ENCODE measurements around the gene AUP1.

Gene AUP1

GRCh38 chr2:74491648-74492544 is 37.6 kb downstream of the AUP1 start:
- no peak for TF ChIP-seq CTCF (IDR thresholded peaks at IDR 0.05; ENCODE audit: low read depth, low read length)

GRCh38 chr2:74489906-74490305 is 39.6 kb downstream of the AUP1 start:
- H3K4me3 ChIP-seq (ENCODE audit: low read depth, low read length) = no peak overlapping the region
- TF ChIP-seq CTCF (IDR thresholded peaks at IDR 0.05; ENCODE audit: low read depth, low read length) = no peak

More at GRCh38 chr2:74491648-74492544, 37.6 kb downstream of the AUP1 start:
- no peak overlapping the region for H3K4me3 ChIP-seq (ENCODE audit: low read depth, low read length)

DNA sequence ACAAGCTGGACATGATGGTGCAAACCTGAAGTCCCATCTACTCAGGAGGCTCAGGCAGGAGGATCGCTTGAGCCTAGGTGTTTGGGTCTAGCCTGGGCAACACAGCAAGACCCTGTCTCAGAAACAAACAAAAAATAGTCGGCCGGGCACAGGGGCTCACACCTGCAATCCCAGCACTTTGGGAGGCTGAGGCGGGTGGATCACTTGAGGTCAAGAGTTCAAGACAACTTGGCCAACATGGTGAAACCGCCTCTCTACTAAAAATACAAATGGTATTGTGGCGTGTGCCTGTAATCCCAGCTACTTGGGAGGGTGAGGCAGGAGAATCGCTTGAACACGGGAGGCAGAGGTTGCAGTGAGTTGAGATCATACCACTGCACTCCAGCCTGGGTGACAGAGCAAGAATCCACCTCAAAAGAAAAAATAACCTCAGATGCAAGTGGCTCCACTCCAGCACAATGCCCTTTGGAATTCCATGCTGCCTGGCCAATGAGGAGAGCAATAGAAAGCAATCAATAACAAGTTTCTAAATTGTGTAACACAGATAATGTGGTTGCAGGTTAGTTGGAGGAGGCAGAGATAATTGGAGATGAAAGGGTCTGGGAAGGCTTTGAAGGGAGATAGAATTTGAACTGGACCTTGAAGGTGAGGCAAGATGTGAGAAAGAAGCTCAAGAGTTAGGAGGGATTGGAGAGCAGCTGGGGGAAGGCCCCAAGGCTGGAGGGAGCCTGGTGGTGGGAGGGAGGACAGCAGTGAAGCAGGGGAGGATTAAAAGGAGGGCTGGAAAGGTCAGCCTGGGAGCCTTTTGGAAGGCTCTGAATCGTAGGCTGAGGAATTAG is 40.6 kb downstream of the AUP1 start:
- no peak overlapping the region for H3K4me3 ChIP-seq (ENCODE audit: low read depth, low read length)
- TF ChIP-seq CTCF (IDR thresholded peaks at IDR 0.05; ENCODE audit: low read depth, low read length) = no peak

DNA sequence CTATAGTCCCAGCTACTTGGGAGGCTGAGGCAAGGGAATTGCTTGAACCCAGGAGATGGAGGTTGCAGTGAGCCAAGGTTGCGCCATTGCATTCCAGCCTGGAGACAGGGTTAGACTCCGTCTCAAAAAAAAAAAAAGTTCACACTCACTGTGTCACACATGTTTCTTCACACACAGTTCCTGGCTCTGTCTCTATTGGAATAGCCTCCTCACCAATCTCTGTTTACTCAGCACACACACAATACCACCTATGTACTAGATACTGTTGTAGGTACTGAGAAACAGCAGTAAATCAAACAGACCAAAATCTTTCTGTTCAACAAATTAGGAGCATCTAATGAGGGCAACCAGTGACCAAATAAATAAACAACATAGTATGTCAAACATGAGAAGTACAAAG is 43.4 kb downstream of the AUP1 start:
- no peak for TF ChIP-seq CTCF (IDR thresholded peaks at IDR 0.05; ENCODE audit: low read depth, low read length)
- no peak overlapping the region for H3K4me3 ChIP-seq (ENCODE audit: low read depth, low read length)

- H3K4me3 ChIP-seq (ENCODE audit: low read depth, low read length) = peak overlapping the region; percentile 93
Measured at GRCh38 chr2:74483675-74484164, 45.8 kb downstream of the AUP1 start.

GRCh38 chr2:74482801-74483674 is 46.5 kb downstream of the AUP1 start, which contains the start of the genes CCDC142 and TTC31:
CCDC142 (minus strand) TSS chr2:74482998; CDS start chr2:74482837, 161 bp downstream.
TTC31 (plus strand) TSS chr2:74483081; CDS start chr2:74483096, 15 bp downstream.
- peak; percentile 88 for TF ChIP-seq CTCF (IDR thresholded peaks at IDR 0.05; ENCODE audit: low read depth, low read length)
- peak within 1 kb of the TSS; percentile 93 for H3K4me3 ChIP-seq (ENCODE audit: low read depth, low read length)
